IMR-90 (cell line): Measurements from ENCODE around the gene PIEZO1. TPM values are rescaled to one million over a fixed set of nuclear protein-coding genes. Genes with fewer than 3 reads are reported as not detected.

ENCODE experiments used
- ATAC-seq: fragments of 200-7000 bp; cut with Tn5 transposase; 2 replicates; pipeline ENCODE4 v1.9.1; 2020; ENCODE audit warnings: low read depth, mild to moderate bottlenecking, moderate library complexity
- BruUV-seq: library from RNA; stranded (reverse); fragments of 400-500 nt; replicated peaks from 2 replicates; lab custom pipeline; 2021; lab: Mats Ljungman, UMichigan
- CTCF ChIA-PET: fragments of 300-600 bp; formaldehyde crosslinking; extraction: SDS; loops from one replicate; lab custom pipeline; 2021; ENCODE audit warnings: antibody characterized with exemption; lab: Yijun Ruan, JAX
- POLR2A ChIA-PET: fragments of 300-600 bp; sonication (Branson Sonifier 250); formaldehyde crosslinking; loops from one replicate; lab custom pipeline; 2022; ENCODE audit warnings: antibody characterized with exemption; ENCODE audit not compliant: unreplicated experiment; lab: Charles Lee
- DNase-seq: peaks from one replicate; pipeline ENCODE4 v3.0.0; 2013
- H2AFZ ChIP-seq: replicated peaks from 2 replicates; pipeline ENCODE3; 2013; ENCODE audit warnings: low read length, mild to moderate bottlenecking; ENCODE audit not compliant: poor library complexity
- H2AK5ac ChIP-seq: 2 replicates; pipeline ENCODE4 v1.6.1; 2013; ENCODE audit warnings: low read depth, low read length, inconsistent platforms
- H2AK9ac ChIP-seq: replicated peaks from 2 replicates; pipeline ENCODE3; 2013; ENCODE audit warnings: mild to moderate bottlenecking, low read depth, low read length, moderate library complexity; ENCODE audit not compliant: poor library complexity
- H2BK120ac ChIP-seq: 2 replicates; pipeline ENCODE4 v1.6.1; 2013; ENCODE audit warnings: low read depth, low read length, inconsistent platforms
- H2BK15ac ChIP-seq: 3 replicates; pipeline ENCODE4 v1.6.1; 2013; ENCODE audit warnings: low read depth, low read length, inconsistent platforms
- H2BK20ac ChIP-seq: 2 replicates; pipeline ENCODE4 v1.6.1; 2013; ENCODE audit warnings: low read depth, mild to moderate bottlenecking, inconsistent platforms, low read length, moderate library complexity
- H2BK5ac ChIP-seq: 2 replicates; pipeline ENCODE4 v1.6.1; 2013; ENCODE audit warnings: mild to moderate bottlenecking, low read depth, low read length, inconsistent platforms; ENCODE audit not compliant: poor library complexity, severe bottlenecking
- H3K14ac ChIP-seq: replicated peaks from 2 replicates; pipeline ENCODE4 v1.6.1; 2013; ENCODE audit warnings: low read depth, low read length, inconsistent platforms
- H3K18ac ChIP-seq: 2 replicates; pipeline ENCODE4 v1.6.1; 2013; ENCODE audit warnings: low read depth, low read length, control low read depth
- H3K23ac ChIP-seq: 2 replicates; pipeline ENCODE4 v1.6.1; 2013; ENCODE audit warnings: low read depth, low read length, inconsistent platforms
- H3K27ac ChIP-seq: 2 replicates; pipeline ENCODE4 v1.5.1; 2013; ENCODE audit warnings: mild to moderate bottlenecking, control low read depth, low read length; ENCODE audit not compliant: insufficient read depth
- H3K27me3 ChIP-seq: 2 replicates; pipeline ENCODE4 v1.6.1; 2013; ENCODE audit warnings: low read length; ENCODE audit not compliant: control insufficient read depth, insufficient read depth
- H3K36me3 ChIP-seq: 2 replicates; pipeline ENCODE4 v1.6.1; 2013; ENCODE audit warnings: low read length, mixed read lengths; ENCODE audit not compliant: control insufficient read depth, insufficient read depth
- H3K4ac ChIP-seq: 2 replicates; pipeline ENCODE4 v1.6.1; 2013; ENCODE audit warnings: low read depth, low read length, inconsistent platforms
- H3K4me1 ChIP-seq: 2 replicates; pipeline ENCODE4 v1.6.1; 2013; ENCODE audit warnings: low read length, mixed read lengths; ENCODE audit not compliant: control insufficient read depth, insufficient read depth
- H3K4me2 ChIP-seq: 2 replicates; pipeline ENCODE4 v1.6.1; 2013; ENCODE audit warnings: low read depth, mild to moderate bottlenecking, control low read depth, low read length, moderate library complexity
- H3K4me3 ChIP-seq: 2 replicates; pipeline ENCODE4 v1.5.1; 2013; ENCODE audit warnings: low read depth, mild to moderate bottlenecking, control low read depth, low read length, moderate library complexity; ENCODE audit not compliant: insufficient read depth
- H3K56ac ChIP-seq: 2 replicates; pipeline ENCODE4 v1.6.1; 2013; ENCODE audit warnings: low read length, inconsistent platforms; ENCODE audit not compliant: insufficient read depth; ENCODE audit errors: extremely low read depth
- H3K79me1 ChIP-seq, 2 experiments: 2 replicates each; pipeline ENCODE4 v1.6.1; 2013; ENCODE audit warnings: low read length in 2 of 2, inconsistent platforms in 1 of 2, low read depth in 1 of 2
- H3K9ac ChIP-seq: 2 replicates; pipeline ENCODE4 v1.6.1; 2013; ENCODE audit warnings: low read depth, low read length, control low read depth
- H3K9me1 ChIP-seq: 2 replicates; pipeline ENCODE4 v1.6.1; 2013; ENCODE audit warnings: low read length, inconsistent platforms; ENCODE audit not compliant: insufficient read depth
- H3K9me3 ChIP-seq: 2 replicates; pipeline ENCODE4 v1.6.1; 2013; ENCODE audit warnings: low read length; ENCODE audit not compliant: control insufficient read depth, insufficient read depth
- H4K20me1 ChIP-seq: 2 replicates; pipeline ENCODE4 v1.6.1; 2013; ENCODE audit warnings: low read length, inconsistent platforms; ENCODE audit not compliant: insufficient read depth
- H4K5ac ChIP-seq: 2 replicates; pipeline ENCODE4 v1.6.1; 2013; ENCODE audit warnings: mild to moderate bottlenecking, low read depth, low read length, control low read depth
- H4K8ac ChIP-seq, 2 experiments: 2 replicates each; pipeline ENCODE4 v1.6.1; 2013; ENCODE audit warnings: low read depth in 2 of 2, low read length in 2 of 2, control low read depth in 1 of 2, inconsistent platforms in 1 of 2
- H4K91ac ChIP-seq: 2 replicates; pipeline ENCODE4 v1.6.1; 2013; ENCODE audit warnings: low read depth, low read length, inconsistent platforms; ENCODE audit not compliant: insufficient read depth
- BHLHE40 ChIP-seq: fragments of 150-350 bp; IDR thresholded peaks from 2 replicates; pipeline ENCODE4 v1.6.1; 2016; ENCODE audit warnings: mild to moderate bottlenecking, low read depth, low read length
- CHD1 ChIP-seq: IDR thresholded peaks from 2 replicates; pipeline ENCODE4 v1.6.1; 2012; ENCODE audit warnings: low read depth, low read length, improper control_type of control experiment
- MAZ ChIP-seq: IDR thresholded peaks from 2 replicates; pipeline ENCODE4 v1.6.1; 2012; ENCODE audit warnings: low read depth, mild to moderate bottlenecking, low read length, improper control_type of control experiment, moderate library complexity, borderline replicate concordance
- POLR2A ChIP-seq: IDR thresholded peaks from 2 replicates; pipeline ENCODE4 v1.6.1; 2012; ENCODE audit warnings: mild to moderate bottlenecking, low read depth, low read length
- RAD21 ChIP-seq: IDR thresholded peaks from 2 replicates; pipeline ENCODE4 v1.6.1; 2012; ENCODE audit warnings: low read length, improper control_type of control experiment
- RFX5 ChIP-seq: IDR thresholded peaks from 2 replicates; pipeline ENCODE4 v1.8.0; 2012; ENCODE audit warnings: low read depth, mild to moderate bottlenecking, low read length, moderate library complexity
- WGBS, 2 experiments: methylation state at CpG; one replicate each; pipeline versions ENCODE4 v1.1.5 to v1.1.7; 2013; ENCODE audit warnings: missing lambda C conversion rate in 2 of 2; ENCODE audit not compliant: insufficient read length in 1 of 2; ENCODE audit errors: extremely low coverage in 2 of 2; 5-methylcytosine and 5-hydroxymethylcytosine counted together
- dilution Hi-C: fragments of 300-500 bp; cut with HindIII; formaldehyde crosslinking; loops from one replicate; pipeline ENCODE4 v1.14.3; 2018; ENCODE audit warnings: low sequenced_read_pairs; ENCODE audit not compliant: unreplicated experiment
- in situ Hi-C: fragments of 300-500 bp; cut with MboI; formaldehyde crosslinking; loops from 3 replicates; pipeline ENCODE4 v1.14.3; 2019; ENCODE audit warnings: low sequenced_read_pairs, inconsistent platforms, mixed read lengths
- intact Hi-C: fragments of 100-400 bp; cut with micrococcal nuclease; formaldehyde crosslinking; loops from 2 replicates; pipeline ENCODE4 v1.10.0; 2022
- polyA plus RNA-seq, 3 experiments: library from polyadenylated mRNA; depleted of rRNA; stranded (reverse); fragments of >200 nt; gene quantifications; 2 replicates each; pipeline ENCODE4 v1.2.3, GENCODE V29; 2012; ENCODE audit warnings: low replicate concordance in 1 of 3
- total RNA-seq: library from RNA; depleted of rRNA; stranded (reverse); fragments of >200 nt; gene quantifications from 2 replicates; pipeline ENCODE4 v1.2.3, GENCODE V29; 2012
- TF ChIP-seq, protein P1 (sequence below): conservative IDR thresholded peaks from 2 replicates; pipeline ENCODE4 v1.5.1; 2012; ENCODE audit warnings: mild to moderate bottlenecking, low read depth, low read length, improper control_type of control experiment
- TF ChIP-seq, protein P2 (sequence below): fragments of 150-350 bp; IDR thresholded peaks from 2 replicates; pipeline ENCODE4 v1.6.1; 2017; ENCODE audit warnings: mild to moderate bottlenecking, antibody characterized with exemption, low read length, low read depth

Gene PIEZO1
- total and polyA plus RNA-seq, 2 of the 4 experiments (the other 2 are of a cell fraction): 36.2 to 372 TPM

DNA sequence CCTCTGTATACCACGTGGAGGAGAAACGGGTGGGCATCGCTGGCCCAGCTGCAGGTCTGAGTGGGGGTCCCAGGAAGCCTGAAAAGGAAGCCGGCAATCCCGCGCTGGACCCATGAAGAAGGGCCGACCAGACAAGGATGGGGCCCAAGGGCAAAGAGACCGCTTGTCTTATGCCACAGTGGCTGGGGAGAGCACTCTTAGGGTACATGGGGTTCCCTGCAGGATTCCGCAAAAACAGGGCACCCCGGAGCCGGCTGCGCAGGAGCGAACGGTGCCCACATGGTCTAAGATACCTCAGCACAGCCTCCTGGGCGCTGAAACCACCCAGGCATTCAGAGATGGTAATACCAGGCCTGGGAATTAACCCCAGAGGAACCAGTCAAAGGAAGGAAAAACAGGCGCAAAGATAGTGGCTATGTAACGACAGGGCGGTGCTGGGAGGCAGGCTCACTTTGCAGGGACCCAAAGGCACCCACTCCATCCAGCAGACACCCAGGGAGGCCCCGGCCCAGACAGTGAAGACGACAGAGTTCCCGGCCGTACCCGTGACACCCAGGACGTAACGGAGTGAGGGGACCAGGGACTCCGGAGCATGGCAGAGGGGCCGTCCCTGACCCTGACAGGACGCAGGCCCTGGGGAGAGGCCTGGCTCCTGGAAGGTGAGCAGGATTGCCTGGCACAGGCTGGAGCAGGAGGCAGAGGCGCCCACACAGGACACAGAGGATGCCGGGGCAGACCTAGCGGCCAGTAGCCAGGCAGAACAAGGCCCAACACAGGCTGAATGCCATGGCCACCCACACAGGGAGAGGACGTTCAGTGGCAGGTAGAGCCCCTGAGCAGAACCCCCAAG, 10.3 kb downstream of the PIEZO1 start:
- peak overlapping the region; percentile 19; the same call in 1 of the 3 replicates for H2BK15ac ChIP-seq
- H4K91ac ChIP-seq: peak overlapping the region; percentile 45
- ATAC-seq: no peak
- dilution Hi-C loops (no loop called here), in situ Hi-C loops (no loop called here), intact Hi-C loops (no loop called here)
- POLR2A ChIA-PET: interaction anchor here (1.0 kb wide), 1 partner anchor 7 kb away, joined by 3 read pairs; no protein-coding TSS in a partner anchor
- peak overlapping the region; percentile 81 for H2AK9ac ChIP-seq
- peak overlapping the region; percentile 10 for H3K18ac ChIP-seq
- H3K4me1 ChIP-seq: peaks cover 53% of the 10 kb centered on the region
- TF ChIP-seq MAZ (no peak), RAD21 (no peak), POLR2A (no peak), BHLHE40 (no peak), RFX5 (no peak), CHD1 (no peak)
- TF ChIP-seq, protein P1, sequence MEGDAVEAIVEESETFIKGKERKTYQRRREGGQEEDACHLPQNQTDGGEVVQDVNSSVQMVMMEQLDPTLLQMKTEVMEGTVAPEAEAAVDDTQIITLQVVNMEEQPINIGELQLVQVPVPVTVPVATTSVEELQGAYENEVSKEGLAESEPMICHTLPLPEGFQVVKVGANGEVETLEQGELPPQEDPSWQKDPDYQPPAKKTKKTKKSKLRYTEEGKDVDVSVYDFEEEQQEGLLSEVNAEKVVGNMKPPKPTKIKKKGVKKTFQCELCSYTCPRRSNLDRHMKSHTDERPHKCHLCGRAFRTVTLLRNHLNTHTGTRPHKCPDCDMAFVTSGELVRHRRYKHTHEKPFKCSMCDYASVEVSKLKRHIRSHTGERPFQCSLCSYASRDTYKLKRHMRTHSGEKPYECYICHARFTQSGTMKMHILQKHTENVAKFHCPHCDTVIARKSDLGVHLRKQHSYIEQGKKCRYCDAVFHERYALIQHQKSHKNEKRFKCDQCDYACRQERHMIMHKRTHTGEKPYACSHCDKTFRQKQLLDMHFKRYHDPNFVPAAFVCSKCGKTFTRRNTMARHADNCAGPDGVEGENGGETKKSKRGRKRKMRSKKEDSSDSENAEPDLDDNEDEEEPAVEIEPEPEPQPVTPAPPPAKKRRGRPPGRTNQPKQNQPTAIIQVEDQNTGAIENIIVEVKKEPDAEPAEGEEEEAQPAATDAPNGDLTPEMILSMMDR: no peak
- TF ChIP-seq, protein P2, sequence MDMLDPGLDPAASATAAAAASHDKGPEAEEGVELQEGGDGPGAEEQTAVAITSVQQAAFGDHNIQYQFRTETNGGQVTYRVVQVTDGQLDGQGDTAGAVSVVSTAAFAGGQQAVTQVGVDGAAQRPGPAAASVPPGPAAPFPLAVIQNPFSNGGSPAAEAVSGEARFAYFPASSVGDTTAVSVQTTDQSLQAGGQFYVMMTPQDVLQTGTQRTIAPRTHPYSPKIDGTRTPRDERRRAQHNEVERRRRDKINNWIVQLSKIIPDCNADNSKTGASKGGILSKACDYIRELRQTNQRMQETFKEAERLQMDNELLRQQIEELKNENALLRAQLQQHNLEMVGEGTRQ: no peak
- peak overlapping the region; percentile 2 for H3K4me2 ChIP-seq
- no peak overlapping the region for H2AFZ ChIP-seq
- H3K56ac ChIP-seq: no peak overlapping the region; the same call in 1 of the 2 replicates
- peak overlapping the region; percentile 4; the same call in 1 of the 2 replicates for H2BK20ac ChIP-seq
- peak overlapping the region; percentile 5; the same call in 1 of the 2 replicates for H3K9ac ChIP-seq
- peak overlapping the region; percentile 3; the same call in 1 of the 2 replicates for H3K14ac ChIP-seq
- peak overlapping the region; percentile 22 for H4K5ac ChIP-seq
- peak overlapping the region; percentile 70 for H2BK5ac ChIP-seq
- CTCF ChIA-PET: interaction anchor here (1.1 kb wide), 1 partner anchor 37 kb away, joined by 3 read pairs; no protein-coding TSS in a partner anchor
- H3K9me1 ChIP-seq: peaks cover 19% of the 10 kb centered on the region
- H3K36me3 ChIP-seq: peaks cover 3% of the 10 kb centered on the region; the same call in 1 of the 2 replicates
- H4K20me1 ChIP-seq: peaks cover 93% of the 10 kb centered on the region
- H4K8ac ChIP-seq: peak overlapping the region in 1 of 2 experiments; percentile 32; a peak in 1 of 4 replicates
- H3K27me3 ChIP-seq: no peaks in the 10 kb centered on the region
- no peak for DNase-seq
- H2BK120ac ChIP-seq: peak overlapping the region; percentile 20
- H3K4me3 ChIP-seq: no peak overlapping the region
- H2AK5ac ChIP-seq: peak overlapping the region; percentile 42; the same call in 1 of the 2 replicates
- peaks cover 9 to 66% of the 10 kb centered on the region in 2 experiments for H3K79me1 ChIP-seq
- 0 out of 2 replicates have a peak overlapping the region, but pooled peaks have one; percentile 6 for H3K23ac ChIP-seq
- BruUV-seq: no TSS peak
- peak overlapping the region; percentile 81; the same call in 1 of the 2 replicates for H3K27ac ChIP-seq
- no peaks in the 10 kb centered on the region for H3K9me3 ChIP-seq
- H3K4ac ChIP-seq: peak overlapping the region; percentile 20
- WGBS, 2 experiments: 90% methylated on average over 18 of the region's 32 CpGs; no CpG with 5 or more reads in 1 of the 2 experiments
